ENCODE measurements around the gene CDKN1A.

DNA sequence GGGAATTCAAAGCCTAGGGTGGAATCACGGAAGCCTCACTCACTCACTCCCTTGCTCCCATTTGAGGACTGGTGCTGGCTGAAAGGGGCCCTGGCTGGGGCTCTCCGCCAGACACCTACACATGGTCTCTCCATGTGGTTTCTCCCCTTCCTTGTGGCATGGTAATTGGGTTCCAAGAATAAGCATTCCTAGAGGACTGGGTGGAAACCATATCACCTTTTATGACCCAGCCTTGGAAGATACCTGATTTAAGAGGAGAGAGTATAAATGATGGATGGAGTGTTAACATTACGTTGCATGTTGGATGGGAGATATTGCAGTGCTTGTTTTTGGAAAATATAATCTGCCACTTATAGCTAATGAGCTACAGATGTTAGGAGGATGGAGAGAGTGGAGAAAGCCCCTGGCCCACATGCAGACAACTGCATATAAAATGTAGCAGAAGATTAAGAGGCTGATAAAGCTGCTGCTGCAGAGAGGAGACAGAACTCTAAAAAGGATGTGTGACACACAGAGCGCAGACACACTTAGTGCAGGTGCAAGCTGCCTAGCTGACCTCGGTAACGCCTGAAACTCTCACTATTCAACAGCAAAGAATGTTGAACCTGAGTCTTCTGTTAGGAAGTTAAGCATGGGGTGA, 23.3 kb upstream of the CDKN1A start:
- TF ChIP-seq, protein P1, sequence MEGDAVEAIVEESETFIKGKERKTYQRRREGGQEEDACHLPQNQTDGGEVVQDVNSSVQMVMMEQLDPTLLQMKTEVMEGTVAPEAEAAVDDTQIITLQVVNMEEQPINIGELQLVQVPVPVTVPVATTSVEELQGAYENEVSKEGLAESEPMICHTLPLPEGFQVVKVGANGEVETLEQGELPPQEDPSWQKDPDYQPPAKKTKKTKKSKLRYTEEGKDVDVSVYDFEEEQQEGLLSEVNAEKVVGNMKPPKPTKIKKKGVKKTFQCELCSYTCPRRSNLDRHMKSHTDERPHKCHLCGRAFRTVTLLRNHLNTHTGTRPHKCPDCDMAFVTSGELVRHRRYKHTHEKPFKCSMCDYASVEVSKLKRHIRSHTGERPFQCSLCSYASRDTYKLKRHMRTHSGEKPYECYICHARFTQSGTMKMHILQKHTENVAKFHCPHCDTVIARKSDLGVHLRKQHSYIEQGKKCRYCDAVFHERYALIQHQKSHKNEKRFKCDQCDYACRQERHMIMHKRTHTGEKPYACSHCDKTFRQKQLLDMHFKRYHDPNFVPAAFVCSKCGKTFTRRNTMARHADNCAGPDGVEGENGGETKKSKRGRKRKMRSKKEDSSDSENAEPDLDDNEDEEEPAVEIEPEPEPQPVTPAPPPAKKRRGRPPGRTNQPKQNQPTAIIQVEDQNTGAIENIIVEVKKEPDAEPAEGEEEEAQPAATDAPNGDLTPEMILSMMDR (IDR thresholded peaks at IDR 0.05; ENCODE audit: low read length): no peak
- TF ChIP-seq EZH2 (optimal IDR thresholded peaks at IDR 0.05; ENCODE audit: low read depth, low read length) (no peak), EZH2phosphoT487 (IDR thresholded peaks at IDR 0.05; ENCODE audit: low read length) (no peak)

Data from MM.1S (cell line).